GM15510 (cell line): ENCODE data around the gene PAXX.

ENCODE experiments used
- POLR2A ChIP-seq: IDR thresholded peaks from 3 replicates; pipeline ENCODE4 v1.6.1; 2011; ENCODE audit warnings: borderline replicate concordance; ENCODE audit not compliant: insufficient read length; ENCODE audit errors: extremely low read depth

Gene PAXX

DNA sequence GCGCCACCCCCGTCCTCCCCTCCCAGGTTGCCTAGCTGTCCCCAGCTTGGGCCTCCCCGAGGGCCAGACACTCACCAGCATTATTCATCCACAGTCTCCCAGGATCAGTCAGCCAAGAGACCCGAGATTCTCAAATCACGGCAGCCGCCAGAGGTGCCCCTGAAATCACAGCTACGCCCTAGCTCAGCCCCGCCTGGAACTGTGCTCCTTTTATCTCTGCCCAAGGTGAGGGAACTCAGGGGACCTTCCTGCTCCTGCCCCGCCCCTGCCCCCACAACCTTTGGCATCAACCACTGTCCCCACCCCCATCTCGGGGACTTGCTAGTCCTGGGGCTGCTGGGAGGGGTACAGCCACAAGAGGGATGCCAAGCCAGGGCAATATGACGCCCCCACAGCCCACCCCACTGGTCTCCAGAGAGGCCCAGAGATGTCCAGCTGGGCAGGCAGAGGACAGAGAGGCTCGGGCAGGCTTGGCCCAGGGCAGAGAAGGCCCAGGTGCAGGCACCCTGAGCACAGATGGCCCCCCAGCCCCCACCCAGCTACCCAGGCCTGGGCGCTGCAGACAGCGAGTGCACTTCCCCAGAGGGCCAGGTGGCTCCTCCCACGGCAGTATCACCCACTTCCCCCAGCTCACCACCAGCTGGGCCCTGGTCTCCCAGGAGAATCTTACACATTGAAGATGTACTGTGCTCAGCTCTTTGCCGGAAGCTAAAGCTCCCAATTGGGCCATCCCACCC, 39.9 kb downstream of the PAXX start, which contains the start of gene FUT7:
Gene FUT7, minus strand, starts transcription at position 185 of the 737 bp plus-strand sequence. Its CDS starts 97 bp downstream, at position 88.
- no peak for TF ChIP-seq POLR2A

DNA sequence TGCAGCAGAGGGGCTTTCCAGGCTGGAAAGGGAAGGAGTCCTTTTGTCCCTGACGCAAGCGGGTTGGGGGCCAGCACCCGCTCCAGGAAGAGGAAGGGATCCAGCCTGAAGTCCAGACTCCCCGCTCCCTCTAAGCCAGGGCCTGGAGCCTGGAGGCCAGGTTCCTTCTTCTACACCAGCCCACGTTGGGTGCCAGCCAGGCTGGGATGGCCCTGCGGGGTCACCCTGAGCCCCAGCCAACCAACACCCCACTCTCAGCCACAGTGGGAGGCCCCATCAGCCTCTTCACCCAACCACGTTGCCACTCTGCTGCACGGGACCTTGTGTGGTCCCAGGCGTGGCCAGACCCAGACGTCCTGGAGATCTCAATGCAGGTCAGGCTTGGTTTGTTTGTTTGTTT, 40.6 kb downstream of the PAXX start:
- TF ChIP-seq POLR2A, result no peak

DNA sequence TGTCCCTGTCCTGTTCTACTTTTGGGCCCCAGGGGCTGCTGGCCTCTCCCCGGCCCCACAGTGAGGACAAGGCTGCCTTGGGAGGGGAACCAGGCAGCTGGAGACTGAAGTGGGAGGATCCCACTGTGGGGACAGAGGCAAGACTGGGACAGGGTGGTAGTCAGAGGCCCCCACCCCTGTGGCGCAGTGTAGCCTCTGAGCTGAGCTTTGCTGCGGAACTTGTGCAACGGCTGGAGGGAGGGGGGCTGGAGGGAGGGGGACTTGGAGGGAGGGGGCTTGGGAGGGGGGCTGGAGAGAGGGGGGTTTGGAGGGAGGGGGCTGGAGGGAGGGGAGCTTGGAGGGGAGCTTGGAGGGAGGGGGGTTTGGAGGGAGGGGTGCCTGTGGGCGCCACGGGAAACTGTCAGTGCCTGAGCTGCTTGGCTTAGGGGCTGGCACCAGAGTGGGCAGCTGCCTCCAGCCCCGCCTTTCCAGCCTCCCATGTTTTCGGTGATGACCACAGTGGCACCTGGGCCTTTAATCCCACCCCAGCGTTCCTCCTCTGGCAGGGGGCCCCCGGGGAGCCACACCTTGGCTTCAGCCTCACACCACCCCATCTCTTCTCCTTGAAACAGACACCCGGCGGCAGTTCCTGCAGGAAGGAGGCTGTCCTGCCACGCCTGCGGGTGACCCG, 42.0 kb downstream of the PAXX start:
- no peak for TF ChIP-seq POLR2A

DNA sequence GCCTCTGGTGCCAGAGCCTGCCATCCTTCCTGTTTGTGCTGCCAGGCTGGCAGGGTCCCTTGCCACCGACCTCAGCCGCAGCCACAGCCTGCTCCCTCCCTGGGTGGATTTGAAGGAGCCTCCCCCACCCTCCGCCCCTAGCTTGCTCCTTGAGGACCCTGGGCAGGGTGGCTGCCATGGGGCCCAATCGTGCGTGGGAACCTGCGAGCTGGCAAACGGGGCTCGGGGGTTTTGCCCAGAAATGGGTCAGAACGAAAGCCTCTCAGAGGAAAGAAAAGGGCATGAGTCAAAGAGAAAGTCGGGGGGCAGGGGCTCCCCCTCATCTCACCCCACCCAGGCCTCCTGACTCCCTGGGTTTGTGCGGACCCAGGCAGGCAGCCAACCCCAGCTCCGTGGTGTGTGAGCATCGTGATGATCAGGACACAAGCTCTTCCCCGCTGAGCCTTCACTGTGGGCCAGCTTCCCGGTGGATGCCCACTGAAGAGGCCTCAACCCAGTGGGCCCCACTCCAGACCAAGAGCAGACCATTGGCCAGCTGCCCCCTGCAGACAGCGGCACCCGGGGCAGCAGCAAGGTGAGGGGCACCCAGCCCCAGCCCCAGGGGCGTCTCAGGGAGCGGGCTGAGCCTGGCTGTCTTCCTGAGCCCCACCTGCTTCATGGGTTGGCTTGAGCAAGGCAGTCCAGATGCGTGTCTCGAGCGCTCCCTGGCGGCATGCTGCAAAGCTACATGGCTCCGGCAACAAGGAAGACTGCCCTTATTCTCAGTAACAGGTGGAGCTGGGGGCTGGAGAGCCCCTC, 42.7 kb downstream of the PAXX start:
- no peak for TF ChIP-seq POLR2A

DNA sequence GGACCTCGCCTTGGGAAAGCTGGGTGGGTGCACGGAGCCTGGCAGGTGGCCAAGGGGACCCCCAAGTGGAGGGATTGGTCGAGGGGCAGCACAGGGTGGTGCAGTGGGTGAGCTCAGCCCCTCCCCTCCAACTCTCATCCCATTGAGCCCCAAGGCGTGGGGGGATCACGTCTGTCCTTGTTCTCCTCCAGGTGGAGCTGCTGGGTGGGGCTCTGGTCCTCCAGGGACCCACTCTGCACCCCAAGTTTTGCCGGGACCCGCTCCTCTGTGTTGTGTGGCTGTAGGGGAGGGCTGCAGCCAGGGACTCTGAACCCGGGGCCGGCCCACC, 43.2 kb downstream of the PAXX start:
- no peak for TF ChIP-seq POLR2A

DNA sequence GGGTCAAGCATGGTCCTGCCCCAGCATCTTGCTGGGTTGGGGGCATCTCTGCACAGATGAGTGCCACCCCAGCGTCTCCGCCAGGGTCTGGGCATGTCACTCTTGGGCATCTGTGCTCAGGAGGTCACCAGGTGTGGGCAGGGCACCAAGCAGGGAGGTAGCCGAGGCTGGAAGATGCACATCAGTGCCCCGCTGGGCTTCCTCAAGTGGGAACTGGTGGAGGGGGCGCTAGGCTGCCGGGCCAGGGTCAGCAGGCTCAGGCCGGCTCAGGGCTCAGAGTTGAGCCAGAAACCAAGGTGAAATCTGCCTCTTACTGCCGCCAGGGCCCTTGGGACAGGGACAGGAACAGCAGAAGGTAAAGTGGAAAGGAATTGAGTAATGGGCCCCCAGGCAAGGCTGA, 43.7 kb downstream of the PAXX start:
- TF ChIP-seq POLR2A, result no peak

DNA sequence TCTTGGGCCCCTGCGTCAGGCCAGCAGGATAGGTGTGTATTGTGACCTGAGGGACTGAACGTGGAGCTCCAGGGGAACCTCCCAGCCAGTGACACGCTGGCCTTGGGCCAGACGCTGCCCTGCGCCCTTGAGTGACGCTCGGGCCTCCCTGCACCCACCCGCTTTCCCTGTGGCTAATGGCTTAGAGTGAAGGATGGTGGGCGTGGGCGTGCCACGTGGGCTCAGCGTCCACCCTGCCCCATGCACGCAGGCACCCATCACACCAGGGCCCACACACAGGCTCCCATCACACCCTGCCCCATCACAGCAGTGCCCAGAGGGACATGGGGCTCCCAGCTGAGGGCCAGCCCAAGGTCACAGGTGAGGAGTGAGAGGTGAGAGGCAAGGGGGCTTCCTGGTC, 44.8 kb downstream of the PAXX start:
- no peak for TF ChIP-seq POLR2A

DNA sequence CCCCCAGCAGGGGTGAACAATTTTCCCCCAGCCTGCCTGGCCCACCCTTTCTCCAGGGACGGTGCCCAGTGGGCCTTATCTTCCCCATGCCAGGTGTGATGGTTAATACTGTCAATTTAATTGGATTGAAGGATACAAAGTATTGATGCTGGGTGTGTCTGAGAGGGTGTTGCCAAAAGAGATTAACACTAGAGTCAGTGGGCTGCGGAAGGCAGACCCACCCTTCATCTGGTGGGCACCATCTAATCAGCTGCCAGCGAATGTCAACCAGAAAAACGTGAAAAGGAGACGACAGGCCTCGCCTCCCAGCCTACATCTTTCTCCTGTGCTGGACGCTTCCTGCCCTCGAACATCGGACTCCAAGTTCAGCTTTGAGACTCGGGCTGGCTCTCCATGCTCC, 45.3 kb downstream of the PAXX start:
- TF ChIP-seq POLR2A, result no peak

DNA sequence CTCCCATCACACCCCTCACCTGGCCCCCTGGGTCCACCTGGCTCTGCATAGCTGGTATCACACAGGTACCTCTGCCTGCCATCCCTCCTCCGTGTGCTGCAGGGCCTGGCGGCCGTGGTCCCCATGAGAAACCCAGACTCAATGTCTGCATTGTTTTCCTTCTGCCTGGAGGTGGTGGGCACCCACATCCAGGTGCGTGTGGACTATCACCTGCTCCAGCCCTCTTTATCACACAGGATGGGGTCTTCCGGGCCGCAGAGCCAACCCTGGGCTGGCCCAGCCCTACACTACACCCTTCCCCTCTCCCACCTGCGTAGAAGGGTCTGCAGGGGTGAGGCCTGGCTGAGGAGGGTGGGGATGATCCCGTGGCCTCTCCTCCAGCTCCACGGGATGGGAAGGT, 46.7 kb downstream of the PAXX start:
- no peak for TF ChIP-seq POLR2A

DNA sequence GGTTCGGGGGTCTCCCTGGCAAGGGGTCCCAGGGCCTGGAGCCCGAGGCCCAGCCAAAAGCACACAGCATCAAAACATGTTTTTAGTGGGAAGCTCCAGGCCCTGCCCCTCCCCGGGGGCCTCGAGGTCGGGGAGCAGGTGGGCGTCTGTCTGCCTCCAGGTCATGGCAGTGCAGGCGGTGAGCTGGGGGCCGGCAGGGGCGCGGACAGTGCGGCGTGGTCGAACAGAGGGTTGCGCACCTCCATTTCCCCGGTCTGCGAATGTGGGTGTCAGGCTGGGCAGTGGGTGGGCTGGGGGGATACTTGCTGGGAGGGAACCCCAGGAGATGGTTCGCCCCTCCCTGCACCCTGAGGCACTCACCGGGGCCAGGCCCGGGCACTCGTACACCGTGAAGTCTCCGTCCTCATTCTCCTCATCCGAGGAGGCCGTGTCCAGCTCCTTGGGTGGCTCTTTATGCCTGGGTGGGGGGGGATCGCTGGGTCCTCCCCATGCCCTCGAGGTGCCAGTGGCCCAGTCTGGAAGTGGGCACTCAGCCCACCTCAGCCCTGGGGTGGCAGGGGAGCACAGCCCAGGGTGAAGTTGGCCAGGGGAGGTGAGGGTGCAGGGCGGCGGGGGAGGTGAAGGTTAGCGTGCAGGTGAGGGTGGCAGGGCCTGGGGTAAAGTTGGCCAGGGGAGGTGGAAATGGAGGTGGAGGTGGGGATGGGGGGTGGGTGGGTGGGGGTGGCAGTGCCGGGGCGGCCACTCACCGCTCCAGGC, 47.6 kb downstream of the PAXX start:
- no peak for TF ChIP-seq POLR2A

DNA sequence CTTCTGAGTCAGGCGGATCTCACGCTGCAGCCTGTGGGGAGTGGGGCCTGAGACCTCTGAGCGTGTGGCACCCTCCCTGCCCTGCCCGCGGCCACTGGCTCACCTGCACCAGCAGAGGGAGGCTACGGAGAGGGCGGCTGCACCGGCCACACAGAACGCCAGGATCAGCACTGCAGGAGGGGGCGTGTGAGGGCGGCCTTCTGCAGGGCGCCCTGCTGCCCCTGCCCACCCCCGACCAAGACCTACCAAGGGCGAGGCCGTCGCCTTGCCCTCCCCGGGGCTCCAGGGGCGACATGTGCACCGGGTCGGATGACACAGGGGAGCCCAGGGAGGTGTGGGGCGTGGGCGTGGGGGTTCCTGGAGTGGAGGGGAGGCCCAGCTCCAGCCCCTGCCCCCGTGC, 48.3 kb downstream of the PAXX start:
- TF ChIP-seq POLR2A, result no peak

DNA sequence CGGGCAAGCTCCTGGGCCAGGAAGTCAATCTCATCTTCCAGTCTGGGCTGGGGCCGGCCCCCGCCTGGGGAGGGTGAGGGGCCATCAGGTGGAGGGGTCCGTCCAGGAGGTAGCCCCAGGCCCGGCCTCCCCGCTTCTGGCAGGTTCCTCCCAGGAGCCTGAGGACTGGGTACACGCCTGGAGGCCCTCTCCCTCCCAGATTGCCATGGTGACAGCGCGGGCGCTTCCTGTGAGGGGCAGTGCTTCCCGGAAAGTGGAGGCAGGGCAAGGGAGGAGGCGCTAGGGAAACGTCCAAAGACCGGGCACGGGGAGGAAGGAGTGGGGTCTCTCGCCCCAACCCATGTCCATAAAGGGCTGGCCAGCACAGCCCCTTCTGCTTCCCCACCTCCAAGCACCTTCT, 48.9 kb downstream of the PAXX start:
- TF ChIP-seq POLR2A, result no peak

DNA sequence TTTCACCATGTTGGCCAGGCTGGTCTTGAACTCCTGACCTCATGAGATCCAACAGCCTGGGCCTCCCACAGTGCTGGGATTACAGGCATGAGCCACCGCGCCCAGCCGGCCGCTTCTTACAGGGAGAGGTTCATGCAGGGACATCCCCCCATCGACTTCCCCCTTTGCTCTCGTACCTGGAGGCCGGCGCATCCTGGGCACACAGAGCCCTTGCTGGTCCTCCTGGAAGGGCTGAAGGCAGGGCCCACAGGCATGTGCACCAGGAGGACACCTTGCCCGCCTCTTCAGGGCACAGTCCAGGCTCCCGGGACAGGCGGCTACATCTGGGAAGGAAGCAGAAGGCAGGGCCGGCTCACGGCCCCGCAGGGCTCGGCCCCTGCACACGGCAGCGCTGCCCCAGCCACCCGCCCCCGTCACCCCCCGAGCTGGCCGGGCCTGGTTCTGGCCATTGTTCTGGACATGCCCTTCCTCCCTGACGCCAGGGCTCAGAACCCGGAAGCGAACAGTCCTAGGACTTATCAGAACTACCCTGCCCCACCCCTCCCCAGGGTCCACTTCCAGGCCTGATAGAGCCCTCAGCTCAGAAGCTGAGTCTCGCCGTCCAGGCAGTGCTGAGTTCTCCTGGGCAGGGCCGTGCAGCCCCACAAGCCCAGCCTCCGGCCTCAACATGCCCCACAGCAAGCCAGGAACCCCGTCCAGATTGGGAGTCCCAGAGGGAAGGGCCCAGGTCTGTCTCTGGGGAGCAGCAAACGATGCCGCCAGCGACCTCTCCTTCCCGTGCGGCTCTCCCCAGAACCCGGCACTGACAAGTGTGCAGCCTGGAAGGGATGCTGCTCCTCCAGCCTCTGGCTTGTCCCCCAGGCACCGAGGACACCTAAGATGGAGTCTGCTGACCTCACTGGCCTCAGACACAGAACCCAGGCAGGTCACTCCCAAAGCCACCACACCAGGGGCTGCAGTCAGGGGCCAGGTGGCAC, 50.8 kb downstream of the PAXX start:
- TF ChIP-seq POLR2A, result no peak
